Umbilical cord (tissue), 2 donors: ENCODE results near the gene SLA2. TPM values are rescaled to one million over a fixed set of nuclear protein-coding genes. Genes with fewer than 3 reads are reported as not detected.
"Not testable (repeated sequence)": the region's sequence is repeated elsewhere in the genome, so short reads cannot be mapped to it uniquely, and the experiment has no call there.

Experiments
- DNase-seq: peaks from one replicate; pipeline ENCODE4 v3.0.0-alpha.2; 2015; ENCODE audit warnings: low spot score
- total RNA-seq: library from RNA; depleted of rRNA; stranded (reverse); fragments of >200 nt; gene quantifications from one replicate; pipeline ENCODE4 v1.2.3, GENCODE V29; 2014; ENCODE audit warnings: low replicate concordance; ENCODE audit not compliant: insufficient read depth

The SLA2 gene
- total RNA-seq, 1 donor from 2014 or later: not detected

- DNase-seq: peak; percentile 48
These were observed 71.4 kb downstream of the SLA2 start for GRCh38 chr20:36574366-36575135.

- peak; percentile 34 for DNase-seq
These were observed 72.1 kb downstream of the SLA2 start for GRCh38 chr20:36573798-36574365.

- DNase-seq: peak; percentile 92
These were observed 72.7 kb downstream of the SLA2 start, which contains the start of gene TGIF2 for GRCh38 chr20:36573103-36573797. Gene TGIF2 (plus strand): TSS chr20:36573597. CDS start chr20:36578775, 5,178 bp downstream.

- peak; percentile 46 for DNase-seq
These were observed 73.3 kb downstream of the SLA2 start for GRCh38 chr20:36572701-36573102.

GRCh38 chr20:36571564-36572504 is 74.2 kb downstream of the SLA2 start:
- no peak for DNase-seq

GRCh38 chr20:36569847-36570429 is 76.1 kb downstream of the SLA2 start:
- peak; percentile 86 for DNase-seq

GRCh38 chr20:36565520-36565919 is 80.5 kb downstream of the SLA2 start:
- no peak for DNase-seq

GRCh38 chr20:36564726-36565121 is 81.3 kb downstream of the SLA2 start:
- DNase-seq: not testable (repeated sequence)

- not testable (repeated sequence) for DNase-seq
These were observed 81.8 kb downstream of the SLA2 start for GRCh38 chr20:36564078-36564725.

- DNase-seq: no peak
These were observed 82.6 kb downstream of the SLA2 start for GRCh38 chr20:36563374-36563773.

GRCh38 chr20:36562724-36563123 is 83.3 kb downstream of the SLA2 start:
- DNase-seq: no peak

Other genes with a start within 250 kb of the SLA2 start
- 46.5 TPM for gene MYL9, start 104.7 kb downstream of the SLA2 start, total RNA-seq
- 6.0 TPM for gene TGIF2, start 72.6 kb downstream of the SLA2 start, total RNA-seq
- 21.4 TPM for gene RAB5IF, start 40.4 kb downstream of the SLA2 start, total RNA-seq
- gene NDRG3, start 99.9 kb upstream of the SLA2 start, total RNA-seq: 10.8 TPM
- 7.5 TPM for gene DSN1, start 127.6 kb upstream of the SLA2 start, total RNA-seq
- gene TLDC2, start 229.9 kb upstream of the SLA2 start, total RNA-seq: 3.9 TPM